B cell (primary cell): ENCODE results near the gene SHE. TPM values are rescaled to one million over a fixed set of nuclear protein-coding genes. Genes with fewer than 3 reads are reported as not detected.

Experiments
- ATAC-seq: fragments of 200-7000 bp; cut with Tn5 transposase; one replicate; pipeline ENCODE4 v1.10.0; 2021; ENCODE audit warnings: low read depth, mild to moderate bottlenecking, moderate number of reproducible peaks, moderate library complexity
- CTCF ChIA-PET: fragments of 350-600 bp; sonication (Branson Sonifier 250); formaldehyde crosslinking; loops from one replicate; lab custom pipeline; 2021; ENCODE audit warnings: antibody characterized with exemption, inconsistent platforms; lab: Charles Lee
- POLR2A ChIA-PET: fragments of 350-600 bp; sonication (Branson Sonifier 250); formaldehyde crosslinking; loops from one replicate; lab custom pipeline; 2021; ENCODE audit warnings: antibody characterized with exemption; lab: Charles Lee
- DNase-seq: peaks from one replicate; pipeline ENCODE4 v3.0.0; 2013
- H2AFZ ChIP-seq: 2 replicates; pipeline ENCODE4 v1.6.1; 2012; ENCODE audit warnings: mild to moderate bottlenecking, low read depth, low read length; ENCODE audit not compliant: insufficient read depth, poor library complexity, severe bottlenecking
- H3K27ac ChIP-seq, 2 donors: 1 replicate in 1 of 2; 2 replicates in 1 of 2; pipeline ENCODE4 v1.5.1; 2012 to 2013; ENCODE audit warnings: low read length in 2 of 2, mild to moderate bottlenecking in 2 of 2, moderate library complexity in 1 of 2
- H3K27me3 ChIP-seq, 4 experiments: fragments of 200-600 bp in 1 of 4; sonication (generic) in 1 of 4; replicated peaks in 1 of 4; 1 replicate in 2 of 4; 2 replicates in 2 of 4; pipeline versions ENCODE4 v1.6.1 to v1.7.0; 2013 to 2016; ENCODE audit warnings: low read length in 3 of 4, mild to moderate bottlenecking in 2 of 4, mixed read lengths in 1 of 4, moderate library complexity in 1 of 4; ENCODE audit not compliant: insufficient read depth in 4 of 4, control insufficient read depth in 3 of 4; ENCODE audit errors: control extremely low read depth in 1 of 4
- H3K36me3 ChIP-seq, 2 experiments: replicated peaks in 1 of 2; 1 replicate in 1 of 2; 2 replicates in 1 of 2; pipeline versions ENCODE4 v1.6.1 to v1.7.1; 2013; ENCODE audit warnings: low read length in 1 of 2; ENCODE audit not compliant: insufficient read depth in 2 of 2, control insufficient read depth in 1 of 2; ENCODE audit errors: control extremely low read depth in 1 of 2, extremely low read depth in 1 of 2
- H3K4me1 ChIP-seq, 2 donors: fragments of 200-600 bp in 1 of 2; sonication (generic) in 1 of 2; 1 replicate in 1 of 2; 2 replicates in 1 of 2; pipeline versions ENCODE4 v1.5.1 to v1.6.1; 2013 to 2017; ENCODE audit warnings: low read length in 2 of 2; ENCODE audit not compliant: control insufficient read depth in 2 of 2, insufficient read depth in 2 of 2
- H3K4me2 ChIP-seq: replicated peaks from 2 replicates; pipeline ENCODE3; 2012; ENCODE audit warnings: mild to moderate bottlenecking, low read depth, low read length; ENCODE audit not compliant: poor library complexity, severe bottlenecking
- H3K4me3 ChIP-seq, 5 experiments: fragments of 200-600 bp in 1 of 5; sonication (generic) in 1 of 5; 1 replicate in 3 of 5; 2 replicates in 2 of 5; pipeline versions ENCODE4 v1.5.1 to v1.7.0; 2011 to 2016; ENCODE audit warnings: low read length in 4 of 5, mild to moderate bottlenecking in 4 of 5, low read depth in 2 of 5, control low read depth in 1 of 5, moderate library complexity in 1 of 5; ENCODE audit not compliant: insufficient read depth in 1 of 5; ENCODE audit errors: control extremely low read depth in 1 of 5, extremely low read depth in 1 of 5
- H3K79me2 ChIP-seq: fragments of 200-600 bp; sonication (generic); one replicate; pipeline ENCODE4 v1.6.0; 2016; ENCODE audit warnings: low read length; ENCODE audit not compliant: control insufficient read depth, insufficient read depth
- H3K9ac ChIP-seq: fragments of 200-600 bp; sonication (generic); 2 replicates; pipeline ENCODE4 v1.6.1; 2017; ENCODE audit warnings: mild to moderate bottlenecking, low read length, moderate library complexity
- H3K9me3 ChIP-seq, 3 donors: one replicate each; pipeline versions ENCODE4 v1.6.1 to v1.7.1; 2013; ENCODE audit warnings: low read length in 2 of 3; ENCODE audit not compliant: control insufficient read depth in 2 of 3, insufficient read depth in 1 of 3; ENCODE audit errors: control extremely low read depth in 1 of 3
- H4K20me1 ChIP-seq: 2 replicates; pipeline ENCODE4 v1.6.0; 2012; ENCODE audit warnings: mild to moderate bottlenecking, low read length; ENCODE audit not compliant: insufficient read depth, control insufficient read depth, poor library complexity, severe bottlenecking
- H3K27ac Mint-ChIP-seq: one replicate; pipeline ENCODE4 v1.8.0; 2021; ENCODE audit warnings: mixed read lengths
- H3K27me3 Mint-ChIP-seq: one replicate; pipeline ENCODE4 v1.8.0; 2021; ENCODE audit warnings: mixed read lengths
- H3K4me1 Mint-ChIP-seq: one replicate; pipeline ENCODE4 v1.8.0; 2021; ENCODE audit warnings: mixed read lengths
- H3K4me3 Mint-ChIP-seq: one replicate; pipeline ENCODE4 v1.8.0; 2021; ENCODE audit warnings: mixed read lengths
- H3K9me3 Mint-ChIP-seq: one replicate; pipeline ENCODE4 v1.8.0; 2022; ENCODE audit warnings: mixed read lengths; ENCODE audit not compliant: insufficient read depth
- CTCF ChIP-seq: fragments of 200-600 bp; IDR thresholded peaks from one replicate; pipeline ENCODE4 v1.8.0; 2022; ENCODE audit warnings: antibody characterized with exemption, mild to moderate bottlenecking
- EZH2 ChIP-seq: IDR thresholded peaks from 2 replicates; pipeline ENCODE4 v1.6.1; 2012; ENCODE audit warnings: borderline replicate concordance, low read depth, mild to moderate bottlenecking, moderate library complexity, low read length; ENCODE audit not compliant: insufficient read depth, poor library complexity, severe bottlenecking
- WGBS: methylation state at CpG from one replicate; pipeline ENCODE4 v1.1.5; 2013; ENCODE audit warnings: missing lambda C conversion rate; ENCODE audit not compliant: insufficient coverage; 5-methylcytosine and 5-hydroxymethylcytosine counted together
- intact Hi-C: fragments of 100-400 bp; cut with micrococcal nuclease; formaldehyde crosslinking; loops from one replicate; pipeline ENCODE4 v1.10.0; 2022
- polyA plus RNA-seq: library from polyadenylated mRNA; depleted of rRNA; stranded (reverse); fragments of >200 nt; gene quantifications from 2 replicates; pipeline ENCODE4 v1.2.3, GENCODE V29; 2012
- total RNA-seq, 2 donors: library from RNA; stranded (reverse); fragments of 120-200 nt in 1 of 2; gene quantifications; 1 replicate in 1 of 2; 2 replicates in 1 of 2; pipeline versions ENCODE4 v1.2.3 to v1.2.4, GENCODE V29; 2013 to 2022

SHE gene
- total and polyA plus RNA-seq, 2 donors (not counting 1 experiment from before 2014, with no cell fraction given): 0.01 TPM; not detected in 1

- Mint-ChIP-seq H3K9me3 (no peaks in the 10 kb centered on the region), H3K27me3 (peaks cover 4% of the 10 kb centered on the region), H3K4me3 (no peak overlapping the region), H3K27ac (no peak overlapping the region), H3K4me1 (peaks cover 10% of the 10 kb centered on the region)
- no peaks in the 10 kb centered on the region for H3K79me2 ChIP-seq
- H4K20me1 ChIP-seq: no peaks in the 10 kb centered on the region
- H3K36me3 ChIP-seq: no peaks in the 10 kb centered on the region
- no peak overlapping the region for H3K27ac ChIP-seq
- TF ChIP-seq CTCF (no peak), EZH2 (no peak)
- no peaks in the 10 kb centered on the region for H3K27me3 ChIP-seq
- no peak for DNase-seq
- no peaks in the 10 kb centered on the region for H3K9me3 ChIP-seq
- WGBS: 97% methylated on average over 5 of the region's 7 CpGs
- no peak for ATAC-seq
- CTCF ChIA-PET: interaction anchor here (1.5 to 1.8 kb wide), 2 partner anchors 13 to 74 kb away, joined by 3 to 4 read pairs; no protein-coding TSS in a partner anchor
- POLR2A ChIA-PET: no interaction called here
- H3K4me1 ChIP-seq: peaks cover 8 to 9% of the 10 kb centered on the region in 2 donors
- no peak overlapping the region for H3K4me3 ChIP-seq
- intact Hi-C loops: no loop called here
- no peak overlapping the region for H2AFZ ChIP-seq
- H3K4me2 ChIP-seq: no peak overlapping the region
- H3K9ac ChIP-seq: no peak overlapping the region
Measured at GRCh38 chr1:154485910-154486496, 16.2 kb downstream of the SHE start.

GRCh38 chr1:154485106-154485505 lies 17.1 kb downstream of the SHE start:
- H3K4me3 Mint-ChIP-seq: no peak overlapping the region
- intact Hi-C loops: no loop called here
- WGBS: 33% methylated on average over 4 of the region's 5 CpGs
- Histone ChIP-seq H3K9ac (no peak overlapping the region), H3K4me2 (no peak overlapping the region), H3K9me3 (no peaks in the 10 kb centered on the region), H3K4me3 (no peak overlapping the region), H4K20me1 (no peaks in the 10 kb centered on the region), H3K4me1 (no peaks in the 10 kb centered on the region), H3K27me3 (no peaks in the 10 kb centered on the region), H2AFZ (no peak overlapping the region), H3K79me2 (no peaks in the 10 kb centered on the region), H3K36me3 (no peaks in the 10 kb centered on the region), H3K27ac (no peak overlapping the region)
- ChIA-PET CTCF (interaction anchor here (1.2 to 7.1 kb wide), 4 partner anchors 14 to 275 kb away, joined by 3 to 188 read pairs (median 4); no protein-coding TSS in a partner anchor), POLR2A (no interaction called here)
- no peak for ATAC-seq
- peaks cover 1% of the 10 kb centered on the region for H3K4me1 Mint-ChIP-seq
- H3K27ac Mint-ChIP-seq: no peak overlapping the region
- DNase-seq: no peak
- H3K27me3 Mint-ChIP-seq: peaks cover 4% of the 10 kb centered on the region
- no peaks in the 10 kb centered on the region for H3K9me3 Mint-ChIP-seq
- no peak for TF ChIP-seq CTCF
- no peak for TF ChIP-seq EZH2
